NCI-H2107 treated with DMSO at 0.1 percent for 48 hours (cell line): ENCODE data around the gene ELFN2.
A peak's percentile ranks its signal among the peaks of the same experiment; 100 is the strongest.
"Not testable (repeated sequence)": the region's sequence is repeated elsewhere in the genome, so short reads cannot be mapped to it uniquely, and the experiment has no call there.

Experiments
- DNase-seq: peaks from one replicate; lab custom pipeline; 2025; ENCODE audit not compliant: unreplicated experiment; lab: John Stamatoyannopoulos, UW

The ELFN2 gene

DNA sequence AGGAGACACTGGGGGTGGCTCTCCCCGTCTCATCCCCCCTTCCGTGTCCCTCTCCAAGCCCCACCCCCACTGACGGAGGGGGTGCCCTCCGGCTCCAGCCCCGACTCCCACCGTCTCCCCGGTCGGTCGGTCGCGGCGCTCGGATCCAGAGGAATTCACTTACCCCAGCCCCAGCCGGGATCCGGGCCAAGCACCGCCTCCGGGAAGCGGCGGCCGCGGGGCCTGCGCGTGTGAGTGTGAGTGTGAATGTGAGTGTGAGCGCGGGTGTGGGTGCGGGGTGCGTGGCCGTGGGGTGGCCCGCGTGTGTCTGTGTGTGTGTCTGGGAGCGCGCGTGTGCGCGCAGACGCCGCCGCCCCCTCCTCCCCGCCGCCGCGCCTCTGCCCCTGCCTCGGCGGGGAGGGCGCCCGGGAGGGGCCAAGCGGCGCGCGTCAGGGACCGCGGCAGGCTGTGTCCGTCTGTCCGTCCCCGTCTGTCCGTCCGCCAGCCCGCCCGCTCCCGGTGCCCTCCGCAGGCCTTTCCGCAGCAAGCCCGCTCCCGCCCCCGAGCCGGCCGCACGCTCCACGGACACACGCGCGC is at the start of gene ELFN2:
Gene ELFN2 (minus strand): TSS at position 345 of the 576 bp plus-strand sequence. CDS start 51,945 bp downstream, outside the sequence.
- no peak for DNase-seq

DNA sequence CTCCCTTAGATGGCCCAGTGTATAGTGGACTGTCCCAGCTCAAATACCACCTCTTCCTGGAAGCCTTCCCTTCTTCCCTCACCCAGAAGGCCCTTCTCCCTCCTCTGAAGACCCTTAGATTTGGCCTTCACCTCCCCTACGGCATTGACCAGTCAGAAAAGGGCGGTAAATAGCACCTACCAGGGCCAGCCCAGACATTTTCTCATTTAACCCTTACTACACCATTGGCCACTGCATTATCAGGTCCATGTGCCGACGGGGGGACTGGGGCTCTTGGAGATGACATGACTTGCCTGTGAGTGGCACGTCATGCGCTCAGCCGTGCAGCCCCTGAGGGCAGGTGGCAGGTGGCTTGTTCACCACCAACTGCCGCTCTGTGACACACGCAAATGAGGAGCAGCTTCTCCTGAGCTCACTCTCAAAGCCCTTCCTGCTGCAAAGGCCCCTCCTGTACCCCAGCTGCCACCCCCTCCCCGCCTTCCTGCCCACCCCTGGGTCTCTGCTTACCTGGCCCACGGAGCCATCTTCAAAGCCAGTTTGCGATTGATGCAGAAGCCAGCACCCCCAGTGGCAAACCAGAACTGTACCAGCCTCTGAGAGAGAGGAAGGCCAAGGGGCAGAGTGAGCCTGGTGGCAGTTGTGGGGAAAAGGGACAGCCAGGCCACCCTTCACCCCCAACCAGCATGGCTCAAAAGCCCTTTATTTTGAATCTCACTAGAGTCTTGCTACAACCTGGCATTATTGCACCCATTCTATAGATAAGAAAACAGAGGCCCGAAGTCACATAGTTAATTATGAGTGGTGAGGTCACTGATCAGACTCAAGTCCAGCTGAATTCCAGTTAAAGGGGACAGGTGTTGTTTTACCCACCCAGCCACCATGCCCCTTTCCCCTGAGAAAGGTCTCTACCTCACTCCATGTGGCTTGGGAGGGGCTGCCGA is 49.4 kb upstream of the ELFN2 start:
- no peak for DNase-seq

DNA sequence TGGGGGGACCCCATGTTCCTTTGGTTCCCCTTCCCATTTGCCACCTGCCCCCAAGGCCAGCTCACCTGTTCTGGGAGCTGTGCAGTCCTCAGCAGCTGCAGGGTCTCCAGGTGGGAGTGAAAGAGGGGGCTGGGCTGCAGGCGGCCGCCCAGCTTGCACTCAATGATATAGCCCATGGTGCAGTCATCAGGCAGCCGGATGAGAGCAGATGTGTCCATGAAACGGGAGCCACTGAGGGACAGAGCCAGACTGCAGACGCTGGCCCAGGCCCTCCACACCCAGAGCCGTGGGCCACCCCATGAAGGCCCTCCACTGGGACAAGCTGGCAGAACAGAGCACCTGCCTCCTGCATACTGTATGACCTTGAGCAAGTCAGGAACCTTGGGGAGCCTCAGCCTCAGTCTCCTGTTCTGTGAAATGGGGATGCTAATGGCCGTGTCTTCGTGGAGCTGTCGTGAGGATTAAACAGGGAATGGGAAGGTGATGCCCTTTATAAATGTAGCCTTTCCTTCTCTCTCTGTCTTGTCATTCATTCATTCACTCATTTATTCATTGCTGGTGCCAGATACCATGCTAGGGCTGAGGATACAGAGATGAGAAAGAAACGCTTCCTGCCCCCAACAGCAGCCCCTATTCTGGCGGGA is 47.3 kb upstream of the ELFN2 start:
- DNase-seq, result no peak

DNA sequence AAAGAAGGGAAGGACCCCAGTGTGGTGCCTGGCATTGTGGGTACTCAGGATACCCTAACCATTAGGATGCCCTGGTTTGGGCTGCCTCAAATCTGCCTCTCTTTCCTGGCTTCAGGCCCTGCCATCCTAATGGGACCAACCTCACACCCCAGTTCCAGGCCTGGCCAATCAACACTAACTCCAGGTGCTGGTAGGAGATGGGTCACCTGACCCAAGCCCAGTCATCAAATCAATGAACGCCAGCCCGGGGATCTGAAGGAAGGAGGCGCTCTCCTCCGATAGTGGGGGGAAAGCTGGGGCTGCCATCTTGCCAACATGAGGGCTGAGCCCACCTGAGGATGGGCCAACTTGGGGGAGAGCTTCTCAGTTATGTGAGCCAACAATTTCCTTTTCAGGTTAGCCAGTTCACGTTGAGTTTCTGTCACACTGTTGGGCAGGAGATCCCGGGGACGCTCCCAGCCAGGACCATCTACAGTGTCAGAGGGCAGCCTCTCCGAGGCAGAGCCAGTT is 46.2 kb upstream of the ELFN2 start:
- DNase-seq, result no peak

DNA sequence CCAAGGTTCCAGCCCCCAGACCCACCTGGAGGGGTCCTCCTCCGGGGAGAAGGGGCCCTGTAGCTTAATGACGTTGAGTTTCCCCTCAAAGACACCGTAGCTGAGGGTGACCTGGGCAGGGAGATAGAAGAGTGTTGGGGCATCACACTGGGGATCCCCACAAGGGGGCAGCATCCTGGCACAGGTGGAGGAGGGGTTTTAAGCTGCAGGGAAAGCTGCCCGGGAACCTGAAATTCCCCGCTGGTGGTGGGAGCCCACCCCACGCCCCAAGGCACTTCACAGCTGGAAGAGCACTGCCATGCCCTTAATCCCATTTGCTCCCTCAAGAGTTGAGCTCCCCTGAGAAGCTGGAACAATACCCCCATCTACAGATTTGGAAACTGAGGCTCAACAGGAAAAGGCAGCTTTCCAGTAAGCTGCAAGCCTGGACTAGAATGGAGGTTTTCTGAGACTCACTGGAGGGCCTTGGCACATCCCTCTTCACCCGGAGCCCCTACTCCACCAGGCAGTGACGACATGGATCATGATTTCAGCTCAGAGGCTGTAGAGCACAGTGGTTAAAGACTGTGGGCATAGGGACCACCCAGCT is 45.2 kb upstream of the ELFN2 start:
- no peak for DNase-seq

- no peak for DNase-seq
Observed at GRCh38 chr22:37471727-37472417, 44.6 kb upstream of the ELFN2 start.

- DNase-seq, result no peak
Observed at GRCh38 chr22:37470087-37470445, 42.8 kb upstream of the ELFN2 start.

GRCh38 chr22:37469416-37470086 is 42.3 kb upstream of the ELFN2 start:
- no peak for DNase-seq

DNA sequence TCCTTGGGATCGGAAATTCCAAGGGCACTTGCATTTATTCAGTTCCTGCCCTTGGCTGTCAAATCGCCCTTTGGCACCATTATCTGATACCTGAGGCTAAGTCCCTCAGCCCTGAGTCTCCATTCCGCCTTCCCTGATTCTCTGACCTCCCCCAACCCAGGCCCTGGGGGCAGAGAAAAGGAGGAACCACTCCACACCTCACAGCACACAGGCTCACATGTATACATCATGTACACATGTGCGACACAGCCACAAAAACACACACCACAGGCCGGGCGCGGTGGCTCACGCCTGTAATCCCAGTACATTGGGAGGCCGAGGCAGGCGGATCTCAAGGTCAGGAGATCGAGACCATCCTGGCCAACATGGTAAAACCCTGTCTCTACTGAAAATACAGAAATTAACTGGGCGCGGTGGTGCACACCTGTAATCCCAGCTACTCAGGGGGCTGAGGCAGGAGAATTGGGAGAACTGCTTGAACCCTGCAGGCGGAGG is 41.0 kb upstream of the ELFN2 start:
- DNase-seq, result not testable (repeated sequence)

DNA sequence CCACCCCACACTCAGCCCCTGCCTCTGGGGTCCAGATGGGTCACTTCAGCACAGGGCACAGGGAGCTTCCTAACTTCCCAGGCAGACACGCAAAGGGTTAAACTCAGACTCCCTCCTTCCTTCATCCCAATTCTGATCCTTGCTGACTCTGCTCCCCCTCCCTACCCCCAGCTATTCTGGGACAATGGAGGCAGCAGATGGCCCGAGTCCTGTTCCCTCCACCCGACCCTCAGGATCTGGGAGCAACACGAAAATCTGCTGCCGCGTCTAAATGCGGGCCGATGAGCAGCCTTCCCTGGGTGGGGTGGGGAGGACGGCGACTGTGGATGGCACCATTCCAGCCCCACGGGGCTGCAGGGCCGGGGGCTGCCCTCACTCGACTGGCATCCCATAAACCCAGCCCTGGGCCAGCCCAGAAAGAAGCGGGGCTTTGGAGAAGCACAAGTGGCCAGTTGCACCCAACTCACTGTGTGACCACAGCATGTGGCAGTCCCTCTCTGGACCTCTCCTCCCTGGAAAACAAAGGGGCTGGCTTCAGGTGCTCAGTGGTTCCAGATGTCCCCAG is 40.2 kb upstream of the ELFN2 start:
- no peak for DNase-seq

DNA sequence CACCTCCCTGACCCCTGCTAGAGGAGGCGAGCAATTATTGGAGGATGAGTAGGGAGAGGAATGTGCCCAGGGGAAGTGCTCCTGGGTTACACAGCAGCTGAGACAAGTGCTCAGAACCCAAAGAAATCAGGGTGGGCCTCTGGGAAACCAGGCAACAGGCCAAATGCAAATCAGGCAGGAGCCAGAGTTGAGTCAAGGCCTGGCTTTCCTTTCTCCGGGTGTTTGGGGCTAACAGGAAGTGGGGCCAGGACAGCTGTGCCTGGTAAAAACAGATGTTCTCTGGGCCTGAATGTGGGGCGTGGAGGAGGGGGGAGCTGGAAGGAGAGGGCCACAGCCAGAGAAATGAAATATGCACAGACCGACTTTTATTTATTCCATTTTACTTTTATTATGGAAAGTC is 36.9 kb upstream of the ELFN2 start:
- DNase-seq, result no peak

- no peak for DNase-seq
Observed at GRCh38 chr22:37462983-37463382, 35.7 kb upstream of the ELFN2 start.

DNA sequence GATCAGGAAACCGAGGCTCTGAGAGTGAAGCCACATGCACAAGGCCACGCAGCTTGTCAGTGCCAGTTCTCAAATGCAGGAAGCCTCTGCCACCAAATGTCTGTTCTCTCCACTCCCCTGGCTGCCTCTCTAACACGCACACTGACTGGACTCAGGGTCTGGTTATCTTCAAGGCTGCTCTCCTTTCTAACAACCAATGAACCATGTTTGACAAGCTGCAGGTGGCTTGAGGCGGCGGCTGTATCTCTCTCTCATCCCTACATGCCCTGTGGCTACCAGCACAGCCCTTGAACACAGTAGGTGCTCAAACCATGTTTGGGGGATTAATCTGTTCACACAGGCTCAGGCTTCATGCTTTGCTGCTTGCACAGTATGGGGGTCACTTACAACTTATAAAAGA is 35.2 kb upstream of the ELFN2 start:
- no peak for DNase-seq

- DNase-seq, result peak; percentile 11
Observed at GRCh38 chr22:37461961-37462360, 34.7 kb upstream of the ELFN2 start.

- no peak for DNase-seq
Observed at GRCh38 chr22:37460684-37461083, 33.4 kb upstream of the ELFN2 start.

- no peak for DNase-seq
Observed at GRCh38 chr22:37459206-37459605, 31.9 kb upstream of the ELFN2 start.

DNA sequence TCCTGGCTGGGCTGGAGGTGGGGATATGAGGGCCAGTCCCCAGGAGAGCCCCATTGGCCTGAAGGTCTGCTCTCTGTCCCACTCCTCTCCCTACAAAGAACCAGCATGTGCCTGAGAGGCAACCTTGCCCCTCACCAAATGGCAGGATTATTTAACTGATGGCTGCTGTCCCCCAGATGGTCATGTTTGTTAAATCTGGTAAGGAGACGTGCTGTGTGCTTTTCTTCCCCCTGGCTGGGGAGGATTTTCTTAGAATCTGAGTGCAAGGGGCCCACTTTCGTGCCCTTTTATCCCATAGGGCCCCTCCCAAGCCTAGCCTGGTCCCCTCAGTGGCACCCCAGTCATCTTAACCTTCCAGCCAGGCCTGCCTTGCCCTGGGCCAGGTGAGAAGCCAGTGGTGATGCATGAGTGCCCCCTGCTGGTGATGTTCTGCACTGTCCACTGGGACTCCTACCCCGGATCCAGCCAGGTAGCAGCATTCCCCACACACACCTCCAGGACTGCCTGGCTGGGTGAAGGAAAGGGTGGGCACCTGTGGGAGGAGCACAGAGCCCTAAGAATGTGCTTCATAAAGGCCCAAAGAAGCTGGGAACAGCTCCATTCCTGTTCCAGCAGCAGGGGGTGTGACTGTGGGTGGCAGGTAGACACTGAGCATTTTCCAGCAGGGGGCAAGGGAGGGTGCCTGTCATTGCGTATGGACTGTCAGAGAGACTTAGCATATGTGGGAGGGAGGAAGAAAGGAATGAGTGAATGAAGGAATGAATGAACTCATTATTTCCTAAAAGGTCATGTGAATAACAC is 30.0 kb upstream of the ELFN2 start:
- peak; percentile 10 for DNase-seq

DNA sequence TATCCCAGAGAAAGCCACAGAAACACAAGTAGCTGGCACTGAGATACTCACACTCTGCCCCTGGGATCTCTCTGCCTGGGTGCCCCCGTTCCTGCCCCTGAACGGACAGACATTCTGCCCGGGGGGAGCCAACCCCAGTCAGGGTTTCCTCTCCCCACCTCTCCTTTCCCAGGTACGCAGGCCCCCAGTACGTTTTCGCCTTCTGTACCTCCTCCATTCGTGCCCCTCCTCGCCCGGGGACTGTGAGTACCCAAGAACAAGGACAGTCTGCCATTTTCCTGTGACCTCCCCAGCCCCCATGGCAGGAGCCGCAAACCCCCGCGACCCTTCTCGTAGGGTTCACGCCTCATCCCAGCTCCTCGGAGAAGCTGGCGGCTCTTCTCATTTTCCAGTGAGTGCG is 29.1 kb upstream of the ELFN2 start:
- no peak for DNase-seq

DNA sequence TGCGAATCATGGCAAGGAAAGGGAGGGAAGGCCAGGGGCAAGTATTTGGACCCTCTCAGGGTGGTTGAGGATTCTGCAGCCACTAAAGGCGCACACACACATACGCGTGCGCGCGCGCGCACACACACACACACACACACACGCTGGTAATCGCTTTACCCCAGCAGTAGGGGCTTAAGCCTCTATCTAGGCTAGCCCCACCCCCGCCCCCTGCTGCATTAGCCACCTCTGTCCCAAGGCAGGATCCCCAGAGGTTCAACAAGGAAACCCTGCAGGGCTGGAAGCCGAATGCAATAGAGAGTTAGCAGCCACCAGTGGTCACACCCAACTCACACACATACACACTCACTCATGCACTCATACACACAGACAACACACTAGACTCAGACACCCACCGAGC is 28.6 kb upstream of the ELFN2 start:
- no peak for DNase-seq
